ENCODE data around the gene GLI2. TPM values are rescaled to one million over a fixed set of nuclear protein-coding genes. Genes with fewer than 3 reads are reported as not detected.

The GLI2 gene
- total RNA-seq, 1 donor from 2014 or later, result 33.2 TPM

DNA sequence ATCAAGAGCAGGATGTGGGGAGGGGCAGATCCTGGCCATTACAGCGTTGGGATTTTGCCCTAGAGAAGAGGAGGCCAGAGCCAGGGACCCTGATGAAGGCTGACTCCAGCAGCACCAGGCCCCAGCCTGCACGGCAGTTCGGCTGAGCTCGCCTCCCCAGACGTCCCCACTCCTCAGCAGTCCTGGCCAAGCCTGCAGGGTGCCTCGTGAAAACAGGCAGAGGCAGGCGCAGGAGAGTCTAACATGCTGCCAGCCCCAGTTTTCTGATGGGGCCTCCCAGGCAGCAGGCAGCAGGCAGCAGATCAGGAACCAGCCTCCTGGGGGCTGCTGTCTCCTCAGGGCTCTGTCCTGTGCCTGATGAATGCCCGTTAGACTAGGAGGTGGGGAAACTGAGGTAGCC lies 19.7 kb upstream of the GLI2 start:
- H3K4me1 Mint-ChIP-seq (ENCODE audit: unreplicated experiment), result peaks cover 15% of the 10 kb centered on the region
- H3K4me3 Mint-ChIP-seq (ENCODE audit: unreplicated experiment), result no peak overlapping the region
- no peaks in the 10 kb centered on the region for H3K27me3 Mint-ChIP-seq (ENCODE audit: unreplicated experiment)
- H3K27ac Mint-ChIP-seq (ENCODE audit: unreplicated experiment), result no peak overlapping the region
- TF ChIP-seq, protein P1, sequence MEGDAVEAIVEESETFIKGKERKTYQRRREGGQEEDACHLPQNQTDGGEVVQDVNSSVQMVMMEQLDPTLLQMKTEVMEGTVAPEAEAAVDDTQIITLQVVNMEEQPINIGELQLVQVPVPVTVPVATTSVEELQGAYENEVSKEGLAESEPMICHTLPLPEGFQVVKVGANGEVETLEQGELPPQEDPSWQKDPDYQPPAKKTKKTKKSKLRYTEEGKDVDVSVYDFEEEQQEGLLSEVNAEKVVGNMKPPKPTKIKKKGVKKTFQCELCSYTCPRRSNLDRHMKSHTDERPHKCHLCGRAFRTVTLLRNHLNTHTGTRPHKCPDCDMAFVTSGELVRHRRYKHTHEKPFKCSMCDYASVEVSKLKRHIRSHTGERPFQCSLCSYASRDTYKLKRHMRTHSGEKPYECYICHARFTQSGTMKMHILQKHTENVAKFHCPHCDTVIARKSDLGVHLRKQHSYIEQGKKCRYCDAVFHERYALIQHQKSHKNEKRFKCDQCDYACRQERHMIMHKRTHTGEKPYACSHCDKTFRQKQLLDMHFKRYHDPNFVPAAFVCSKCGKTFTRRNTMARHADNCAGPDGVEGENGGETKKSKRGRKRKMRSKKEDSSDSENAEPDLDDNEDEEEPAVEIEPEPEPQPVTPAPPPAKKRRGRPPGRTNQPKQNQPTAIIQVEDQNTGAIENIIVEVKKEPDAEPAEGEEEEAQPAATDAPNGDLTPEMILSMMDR (IDR thresholded peaks at IDR 0.05), result no peak
- DNase-seq (ENCODE audit: extremely low spot score, unreplicated experiment), result no peak
- no peaks in the 10 kb centered on the region for H3K36me3 Mint-ChIP-seq (ENCODE audit: unreplicated experiment)
- no peaks in the 10 kb centered on the region for H3K9me3 Mint-ChIP-seq (ENCODE audit: unreplicated experiment)

DNA sequence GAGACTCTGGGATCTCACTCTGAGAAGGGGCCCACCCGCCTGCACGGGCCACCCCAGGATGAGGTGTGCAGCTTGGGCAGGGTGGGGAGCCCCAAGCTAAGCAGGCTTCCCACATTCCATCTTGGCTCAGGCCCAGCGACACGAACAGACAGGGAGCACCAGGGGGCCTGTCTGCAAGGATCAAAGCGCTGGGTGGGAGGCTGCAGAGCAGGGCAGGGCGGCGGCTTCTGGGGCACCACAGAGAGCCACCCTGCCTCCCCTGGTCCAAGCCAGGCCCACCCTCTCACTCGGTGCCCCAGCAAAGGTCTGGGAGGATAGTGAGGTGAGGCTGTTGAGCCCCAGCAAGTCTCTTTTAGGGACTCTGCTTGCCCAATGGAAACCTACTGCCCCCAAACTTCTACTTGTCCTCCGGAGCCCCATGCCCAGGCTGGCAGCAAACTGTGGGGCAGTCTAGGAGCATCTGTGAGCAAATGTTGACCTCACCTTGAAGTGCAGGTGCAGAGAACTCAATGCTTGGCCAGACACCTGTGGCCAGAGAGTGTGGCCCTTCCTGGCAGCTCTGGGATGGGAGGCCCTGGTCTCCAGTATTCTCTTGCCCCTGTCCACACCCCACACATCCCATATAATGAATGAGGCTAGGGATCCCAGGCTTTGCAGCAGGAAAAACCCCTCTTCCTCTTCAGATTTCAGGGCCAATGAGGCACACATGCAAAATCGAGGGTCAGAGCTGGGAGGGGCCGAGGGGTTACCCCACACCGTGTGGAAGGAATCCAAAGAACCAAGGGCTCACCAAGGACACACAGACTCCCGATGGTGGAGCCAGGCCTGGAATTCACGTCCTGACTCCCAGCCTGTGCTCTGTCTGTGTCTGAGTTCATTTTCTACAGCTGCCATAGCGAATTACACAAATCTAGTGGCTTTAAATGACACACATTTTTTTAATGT lies 18.8 kb upstream of the GLI2 start:
- Mint-ChIP-seq H3K36me3 (ENCODE audit: unreplicated experiment) (no peaks in the 10 kb centered on the region), H3K27ac (ENCODE audit: unreplicated experiment) (no peak overlapping the region), H3K4me1 (ENCODE audit: unreplicated experiment) (peaks cover 14% of the 10 kb centered on the region), H3K27me3 (ENCODE audit: unreplicated experiment) (no peaks in the 10 kb centered on the region), H3K4me3 (ENCODE audit: unreplicated experiment) (no peak overlapping the region), H3K9me3 (ENCODE audit: unreplicated experiment) (no peaks in the 10 kb centered on the region)
- TF ChIP-seq, protein P1 (IDR thresholded peaks at IDR 0.05), result no peak
- DNase-seq (ENCODE audit: extremely low spot score, unreplicated experiment), result no peak

- H3K4me3 Mint-ChIP-seq (ENCODE audit: unreplicated experiment), result no peak overlapping the region
- H3K9me3 Mint-ChIP-seq (ENCODE audit: unreplicated experiment), result peaks cover 2% of the 10 kb centered on the region
- no peaks in the 10 kb centered on the region for H3K36me3 Mint-ChIP-seq (ENCODE audit: unreplicated experiment)
- TF ChIP-seq, protein P1 (IDR thresholded peaks at IDR 0.05), result no peak
- H3K27ac Mint-ChIP-seq (ENCODE audit: unreplicated experiment), result no peak overlapping the region
- DNase-seq (ENCODE audit: extremely low spot score, unreplicated experiment), result no peak
- H3K4me1 Mint-ChIP-seq (ENCODE audit: unreplicated experiment), result peaks cover 24% of the 10 kb centered on the region
- no peaks in the 10 kb centered on the region for H3K27me3 Mint-ChIP-seq (ENCODE audit: unreplicated experiment)
Observed at GRCh38 chr2:120719491-120719890, 16.2 kb upstream of the GLI2 start.

- Mint-ChIP-seq H3K4me3 (ENCODE audit: unreplicated experiment) (no peak overlapping the region), H3K36me3 (ENCODE audit: unreplicated experiment) (no peaks in the 10 kb centered on the region)
Observed at GRCh38 chr2:120720231-120720630, 15.4 kb upstream of the GLI2 start.

More at GRCh38 chr2:120720231-120720630, 15.4 kb upstream of the GLI2 start:
- no peak for DNase-seq (ENCODE audit: extremely low spot score, unreplicated experiment)
- no peak overlapping the region for H3K27ac Mint-ChIP-seq (ENCODE audit: unreplicated experiment)
- peaks cover 6% of the 10 kb centered on the region for H3K9me3 Mint-ChIP-seq (ENCODE audit: unreplicated experiment)
- no peaks in the 10 kb centered on the region for H3K27me3 Mint-ChIP-seq (ENCODE audit: unreplicated experiment)
- peaks cover 24% of the 10 kb centered on the region for H3K4me1 Mint-ChIP-seq (ENCODE audit: unreplicated experiment)
- TF ChIP-seq, protein P1 (IDR thresholded peaks at IDR 0.05), result no peak

Data from osteocyte (in vitro differentiated cells).